ENCODE results near the gene OR52K1.

OR52K1 gene

DNA sequence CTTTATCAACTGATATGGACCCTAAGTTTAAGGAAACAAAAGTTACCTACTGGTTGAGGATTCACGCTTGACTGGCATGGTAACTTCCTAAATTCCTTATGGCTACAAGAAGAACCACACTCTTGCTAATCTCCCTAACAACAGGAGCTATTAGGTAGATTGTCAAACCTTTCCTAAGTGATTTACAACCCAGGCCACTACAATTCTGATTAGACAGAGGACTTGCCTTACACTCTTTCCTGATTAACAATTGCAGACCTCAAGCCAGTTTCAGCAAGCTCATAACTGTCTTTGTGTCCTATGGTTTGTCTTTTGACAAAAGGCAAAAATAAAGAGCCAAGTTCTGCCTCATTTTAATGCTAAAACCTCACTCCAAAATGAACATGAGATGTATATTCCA, 17.0 kb upstream of the OR52K1 start:
- H3K36me3 Mint-ChIP-seq (ENCODE audit: low read depth): peaks cover 25% of the 10 kb centered on the region
- peaks cover 36% of the 10 kb centered on the region for H3K9me3 Mint-ChIP-seq
- peaks cover 4% of the 10 kb centered on the region for H3K27me3 Mint-ChIP-seq (ENCODE audit: low read depth, poor library complexity)
- H3K27ac Mint-ChIP-seq: no peak overlapping the region
- DNase-seq: no peak
- TF ChIP-seq, protein P1, sequence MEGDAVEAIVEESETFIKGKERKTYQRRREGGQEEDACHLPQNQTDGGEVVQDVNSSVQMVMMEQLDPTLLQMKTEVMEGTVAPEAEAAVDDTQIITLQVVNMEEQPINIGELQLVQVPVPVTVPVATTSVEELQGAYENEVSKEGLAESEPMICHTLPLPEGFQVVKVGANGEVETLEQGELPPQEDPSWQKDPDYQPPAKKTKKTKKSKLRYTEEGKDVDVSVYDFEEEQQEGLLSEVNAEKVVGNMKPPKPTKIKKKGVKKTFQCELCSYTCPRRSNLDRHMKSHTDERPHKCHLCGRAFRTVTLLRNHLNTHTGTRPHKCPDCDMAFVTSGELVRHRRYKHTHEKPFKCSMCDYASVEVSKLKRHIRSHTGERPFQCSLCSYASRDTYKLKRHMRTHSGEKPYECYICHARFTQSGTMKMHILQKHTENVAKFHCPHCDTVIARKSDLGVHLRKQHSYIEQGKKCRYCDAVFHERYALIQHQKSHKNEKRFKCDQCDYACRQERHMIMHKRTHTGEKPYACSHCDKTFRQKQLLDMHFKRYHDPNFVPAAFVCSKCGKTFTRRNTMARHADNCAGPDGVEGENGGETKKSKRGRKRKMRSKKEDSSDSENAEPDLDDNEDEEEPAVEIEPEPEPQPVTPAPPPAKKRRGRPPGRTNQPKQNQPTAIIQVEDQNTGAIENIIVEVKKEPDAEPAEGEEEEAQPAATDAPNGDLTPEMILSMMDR (IDR thresholded peaks at IDR 0.05): no peak
- H3K4me3 Mint-ChIP-seq: no peak overlapping the region
- H3K4me1 Mint-ChIP-seq: peaks cover 36% of the 10 kb centered on the region

DNA sequence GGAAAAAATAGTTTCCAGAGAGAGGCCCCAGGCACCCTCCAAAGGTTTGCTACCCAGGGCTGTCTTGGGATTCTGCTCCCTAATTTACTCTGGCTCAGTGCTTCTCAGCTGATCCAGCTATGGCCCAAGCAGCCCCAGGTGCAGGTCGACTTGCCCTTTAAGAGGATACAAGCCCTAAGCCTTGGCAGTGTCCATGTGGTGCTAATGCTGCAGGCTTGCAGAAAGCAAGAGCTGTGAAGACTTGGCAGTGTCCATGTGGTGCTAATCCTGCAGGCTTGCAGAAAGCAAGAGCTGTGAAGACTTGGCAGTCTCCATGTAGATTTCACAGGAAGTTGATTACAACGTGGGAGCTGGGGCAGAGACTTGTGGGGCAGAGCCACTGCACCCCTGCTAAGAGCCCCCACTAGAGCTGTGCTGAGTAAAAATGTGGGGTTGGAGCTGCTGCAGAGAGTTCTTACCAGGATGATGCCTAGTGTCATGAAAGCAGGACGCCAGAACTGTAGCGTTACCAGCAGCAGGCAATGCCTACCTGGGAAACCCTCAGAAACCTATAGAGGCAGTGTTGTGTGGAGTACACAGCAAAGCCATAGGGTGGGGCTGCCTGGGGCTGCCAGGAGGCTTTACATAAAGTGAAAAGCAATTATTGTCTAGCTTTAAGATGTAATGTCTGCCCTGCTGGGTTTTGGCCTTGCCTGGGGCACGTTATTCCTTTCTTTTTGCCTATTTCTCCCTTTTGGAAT, 16.1 kb upstream of the OR52K1 start:
- peaks cover 30% of the 10 kb centered on the region for H3K4me1 Mint-ChIP-seq
- H3K27ac Mint-ChIP-seq: no peak overlapping the region
- DNase-seq: no peak
- H3K9me3 Mint-ChIP-seq: peaks cover 36% of the 10 kb centered on the region
- peaks cover 9% of the 10 kb centered on the region for H3K27me3 Mint-ChIP-seq (ENCODE audit: low read depth, poor library complexity)
- TF ChIP-seq, protein P1 (IDR thresholded peaks at IDR 0.05): no peak
- peaks cover 25% of the 10 kb centered on the region for H3K36me3 Mint-ChIP-seq (ENCODE audit: low read depth)
- H3K4me3 Mint-ChIP-seq: no peak overlapping the region

DNA sequence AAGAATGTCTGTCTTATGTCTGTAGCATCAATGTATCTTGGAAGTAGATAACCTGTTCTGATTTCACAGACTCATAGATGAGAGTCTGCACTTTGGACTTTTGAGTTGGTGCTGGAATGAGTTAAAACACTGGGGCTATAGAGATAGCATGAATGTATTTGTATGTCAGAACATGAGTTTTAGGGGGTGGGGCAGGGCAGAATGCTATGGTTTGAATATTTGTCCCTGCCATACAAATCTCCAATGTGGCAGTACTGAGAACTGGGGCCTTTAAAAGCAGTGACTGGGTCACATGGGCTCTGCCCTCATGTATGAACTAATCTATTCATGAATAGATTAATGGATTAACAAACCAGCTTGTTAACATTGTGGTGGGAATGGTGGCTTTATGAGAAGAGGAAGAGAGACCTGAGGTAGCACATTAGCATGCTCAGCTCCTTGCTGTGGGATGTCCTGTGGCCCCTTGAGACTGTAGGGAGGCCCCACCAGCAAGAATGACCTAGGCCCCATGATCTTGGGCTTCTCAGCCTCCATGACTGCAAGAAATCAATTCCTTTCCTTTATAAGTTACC, 15.5 kb upstream of the OR52K1 start:
- H3K4me3 Mint-ChIP-seq: no peak overlapping the region
- peaks cover 22% of the 10 kb centered on the region for H3K36me3 Mint-ChIP-seq (ENCODE audit: low read depth)
- peaks cover 32% of the 10 kb centered on the region for H3K9me3 Mint-ChIP-seq
- DNase-seq: no peak
- TF ChIP-seq, protein P1 (IDR thresholded peaks at IDR 0.05): no peak
- H3K4me1 Mint-ChIP-seq: peaks cover 27% of the 10 kb centered on the region
- H3K27ac Mint-ChIP-seq: no peak overlapping the region
- H3K27me3 Mint-ChIP-seq (ENCODE audit: low read depth, poor library complexity): peaks cover 9% of the 10 kb centered on the region

DNA sequence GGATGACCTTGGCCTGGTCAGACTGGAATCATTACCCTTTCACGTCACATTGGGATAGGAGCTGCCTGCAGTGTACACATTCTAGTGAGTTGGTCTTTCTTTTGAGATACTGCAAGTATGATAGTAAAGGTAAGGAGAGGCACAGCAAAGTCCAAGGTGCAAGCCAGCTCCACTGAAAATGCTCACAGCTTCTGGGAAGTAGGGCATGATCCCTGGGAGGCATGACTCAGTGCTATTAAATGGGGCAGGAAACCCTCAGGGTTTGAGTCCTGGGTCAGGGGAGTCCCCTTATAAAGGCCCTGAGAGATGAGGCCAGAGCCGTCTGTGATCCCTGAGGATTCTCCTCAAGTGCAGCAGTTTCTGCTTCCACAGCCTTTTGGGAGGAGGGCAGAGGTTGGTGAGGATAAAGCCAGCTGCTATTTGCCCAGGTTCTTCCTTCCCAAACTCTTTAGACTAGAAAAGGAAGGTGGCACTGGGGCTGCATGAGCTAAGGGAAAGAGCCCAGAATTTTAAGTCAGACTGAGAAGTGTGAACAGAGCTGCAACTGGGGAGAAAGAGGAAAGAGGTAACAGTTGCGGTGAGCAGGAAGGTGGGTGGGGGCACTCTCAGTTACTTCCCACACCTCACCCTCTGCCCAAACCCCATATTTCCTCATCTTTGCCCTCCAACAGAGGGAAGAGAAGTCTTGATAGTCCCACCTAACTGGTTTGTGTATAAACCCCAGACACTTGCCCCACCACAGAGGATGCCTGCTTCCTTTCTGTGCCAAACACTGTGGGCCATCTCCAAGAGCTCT, 14.4 kb upstream of the OR52K1 start:
- Mint-ChIP-seq H3K9me3 (peaks cover 28% of the 10 kb centered on the region), H3K4me3 (no peak overlapping the region), H3K27ac (no peak overlapping the region), H3K27me3 (ENCODE audit: low read depth, poor library complexity) (peaks cover 5% of the 10 kb centered on the region), H3K36me3 (ENCODE audit: low read depth) (peaks cover 12% of the 10 kb centered on the region), H3K4me1 (peaks cover 17% of the 10 kb centered on the region)
- DNase-seq: no peak
- TF ChIP-seq, protein P1 (IDR thresholded peaks at IDR 0.05): no peak

DNA sequence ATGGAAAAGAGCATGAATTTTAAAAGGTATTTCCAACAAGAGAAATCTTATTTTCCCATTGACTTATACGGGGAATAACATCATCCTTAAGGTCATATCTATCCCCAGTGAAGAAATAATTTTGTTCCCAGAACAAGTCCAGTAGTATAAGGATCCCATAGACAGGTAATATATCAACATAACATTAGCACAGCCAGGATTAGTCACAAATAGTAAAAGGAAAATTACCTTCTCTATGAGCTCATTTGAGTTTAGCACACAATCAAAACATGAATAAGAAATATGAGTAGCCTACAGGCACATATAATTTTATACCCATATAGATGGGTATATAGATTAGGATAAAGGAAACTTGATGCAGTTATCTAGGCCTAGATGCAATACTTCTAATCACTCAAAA, 2.8 kb upstream of the OR52K1 start:
- H3K4me1 Mint-ChIP-seq: no peaks in the 10 kb centered on the region

More for the DNA sequence above, 2.8 kb upstream of the OR52K1 start:
- Mint-ChIP-seq H3K36me3 (ENCODE audit: low read depth) (no peaks in the 10 kb centered on the region), H3K4me3 (no peak overlapping the region), H3K27ac (no peak overlapping the region), H3K9me3 (no peaks in the 10 kb centered on the region), H3K27me3 (ENCODE audit: low read depth, poor library complexity) (peaks cover 6% of the 10 kb centered on the region)
- TF ChIP-seq, protein P1 (IDR thresholded peaks at IDR 0.05): no peak
- no peak for DNase-seq
